NCI-H1436 (cell line): ENCODE measurements around the gene TBK1.

Experiments
- DNase-seq: peaks from one replicate; lab custom pipeline; 2025; lab: John Stamatoyannopoulos, UW

TBK1 gene

GRCh38 chr12:64545081-64545382 lies 93.1 kb downstream of the TBK1 start:
- no peak for DNase-seq

- DNase-seq: no peak
Measured at GRCh38 chr12:64549108-64549507, 97.2 kb downstream of the TBK1 start.

DNA sequence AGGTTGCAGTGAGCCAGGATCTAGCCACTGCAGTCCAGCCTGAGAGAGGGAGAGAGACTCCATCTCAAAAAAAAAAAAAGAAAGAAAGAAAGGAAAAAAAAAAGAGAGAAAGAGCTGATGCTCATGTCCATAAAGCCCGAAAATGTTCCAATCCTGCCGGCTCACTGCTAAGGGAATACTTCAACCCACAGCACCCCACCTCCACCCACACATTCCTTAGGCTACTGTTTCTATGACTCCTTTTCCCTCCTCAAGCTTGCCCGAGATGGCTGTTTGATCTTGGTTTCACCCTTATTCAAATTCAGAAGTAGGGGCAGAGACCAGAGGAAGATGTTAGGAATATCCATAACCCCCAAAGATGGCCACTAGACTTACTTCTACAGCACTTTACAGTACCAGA lies 98.8 kb downstream of the TBK1 start:
- DNase-seq: no peak

GRCh38 chr12:64551676-64552075 lies 99.8 kb downstream of the TBK1 start:
- DNase-seq: no peak
